Tibial nerve (tissue), 4 donors: Measurements from ENCODE around the gene DOCK9.

Source experiments
- EP300 ChIP-seq, 2 donors: sonication (generic); formaldehyde crosslinking; IDR thresholded peaks; one replicate each; pipeline ENCODE4 v1.6.1; 2017; ENCODE audit warnings: antibody characterized with exemption in 2 of 2, mild to moderate bottlenecking in 1 of 2
- POLR2A ChIP-seq, 2 donors: fragments of 450-650 bp; IDR thresholded peaks; one replicate each; pipeline ENCODE4 v1.6.1; 2017; ENCODE audit warnings: antibody characterized with exemption in 2 of 2, mild to moderate bottlenecking in 2 of 2, moderate library complexity in 2 of 2
- TF ChIP-seq, protein P1 (sequence below), 5 experiments: fragments of 200-600 bp in 3 of 5; fragments of 450-650 bp in 2 of 5; sonication (generic) in 3 of 5; IDR thresholded peaks; one replicate each; pipeline ENCODE4 v1.5.1; 2016 to 2019; ENCODE audit warnings: antibody characterized with exemption in 5 of 5, mild to moderate bottlenecking in 3 of 5, moderate library complexity in 2 of 5

DNA sequence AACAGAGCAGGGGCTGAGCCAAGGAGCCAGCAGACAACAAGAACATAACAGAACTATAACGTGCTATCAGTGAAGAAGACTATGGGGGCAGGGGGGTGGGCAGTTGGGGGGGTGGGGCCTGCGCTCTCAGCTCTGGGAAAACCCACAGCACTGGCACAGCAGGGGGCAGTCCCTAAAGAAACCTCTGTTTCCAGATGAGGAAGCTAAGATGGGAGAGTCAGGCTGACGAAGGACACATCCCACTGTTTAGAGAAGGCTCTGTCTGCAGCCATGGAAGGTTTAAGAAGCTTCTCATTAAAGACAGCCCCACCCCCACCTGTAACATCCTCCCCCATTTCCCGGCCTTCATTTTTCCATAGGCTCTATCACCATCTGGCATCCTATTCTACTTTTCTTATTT is 7.1 kb upstream of the DOCK9 start:
- TF ChIP-seq, protein P1, sequence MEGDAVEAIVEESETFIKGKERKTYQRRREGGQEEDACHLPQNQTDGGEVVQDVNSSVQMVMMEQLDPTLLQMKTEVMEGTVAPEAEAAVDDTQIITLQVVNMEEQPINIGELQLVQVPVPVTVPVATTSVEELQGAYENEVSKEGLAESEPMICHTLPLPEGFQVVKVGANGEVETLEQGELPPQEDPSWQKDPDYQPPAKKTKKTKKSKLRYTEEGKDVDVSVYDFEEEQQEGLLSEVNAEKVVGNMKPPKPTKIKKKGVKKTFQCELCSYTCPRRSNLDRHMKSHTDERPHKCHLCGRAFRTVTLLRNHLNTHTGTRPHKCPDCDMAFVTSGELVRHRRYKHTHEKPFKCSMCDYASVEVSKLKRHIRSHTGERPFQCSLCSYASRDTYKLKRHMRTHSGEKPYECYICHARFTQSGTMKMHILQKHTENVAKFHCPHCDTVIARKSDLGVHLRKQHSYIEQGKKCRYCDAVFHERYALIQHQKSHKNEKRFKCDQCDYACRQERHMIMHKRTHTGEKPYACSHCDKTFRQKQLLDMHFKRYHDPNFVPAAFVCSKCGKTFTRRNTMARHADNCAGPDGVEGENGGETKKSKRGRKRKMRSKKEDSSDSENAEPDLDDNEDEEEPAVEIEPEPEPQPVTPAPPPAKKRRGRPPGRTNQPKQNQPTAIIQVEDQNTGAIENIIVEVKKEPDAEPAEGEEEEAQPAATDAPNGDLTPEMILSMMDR (IDR thresholded peaks at IDR 0.05): no peak
- no peak for TF ChIP-seq POLR2A (IDR thresholded peaks at IDR 0.05)
- TF ChIP-seq EP300 (IDR thresholded peaks at IDR 0.05): no peak
